Endothelial cell of umbilical vein (primary cell): Measurements from ENCODE around the gene PLBD2. TPM values are rescaled to one million over a fixed set of nuclear protein-coding genes. Genes with fewer than 3 reads are reported as not detected.

Experiments
- BruUV-seq: library from RNA; stranded (reverse); fragments of 400-500 nt; replicated peaks from 2 replicates; lab custom pipeline; 2021; lab: Mats Ljungman, UMichigan
- CTCF ChIA-PET: fragments of 300-600, 350-600 bp; sonication (Branson Sonifier 250); formaldehyde crosslinking; loops from one replicate; lab custom pipeline; 2021; ENCODE audit warnings: antibody characterized with exemption, inconsistent platforms; lab: Charles Lee
- POLR2A ChIA-PET: fragments of 300-600, 350-600 bp; sonication (Branson Sonifier 250); formaldehyde crosslinking; loops from one replicate; lab custom pipeline; 2021; ENCODE audit warnings: antibody characterized with exemption, inconsistent platforms; lab: Charles Lee
- DNase-seq: peaks from one replicate; pipeline ENCODE4 v3.0.0-alpha.2; 2011; ENCODE audit warnings: low read depth, low spot score
- FAIRE-seq: peaks from 2 replicates; lab custom pipeline; 2011; peaks lifted over from hg19 to GRCh38; lab: Jason Lieb, UNC
- H2AFZ ChIP-seq: 2 replicates; pipeline ENCODE4 v1.6.0; 2012; ENCODE audit warnings: low read depth, low read length, control low read depth, inconsistent platforms
- H3K27ac ChIP-seq: 2 replicates; pipeline ENCODE4 v1.5.1; 2011; ENCODE audit warnings: low read depth, mild to moderate bottlenecking, control low read depth, low read length, moderate library complexity; ENCODE audit not compliant: insufficient read depth
- H3K27me3 ChIP-seq, 2 experiments: 2 replicates each; pipeline versions ENCODE4 v1.6.0 to v1.6.1; 2011; ENCODE audit warnings: low read length in 2 of 2, mixed read lengths in 1 of 2; ENCODE audit not compliant: control insufficient read depth in 2 of 2, insufficient read depth in 2 of 2
- H3K36me3 ChIP-seq, 2 experiments: 2 replicates in 1 of 2; 3 replicates in 1 of 2; pipeline ENCODE4 v1.5.1; 2011; ENCODE audit warnings: low read length in 2 of 2, mild to moderate bottlenecking in 1 of 2, moderate library complexity in 1 of 2; ENCODE audit not compliant: control insufficient read depth in 2 of 2, insufficient read depth in 2 of 2; ENCODE audit errors: extremely low read depth in 1 of 2
- H3K4me1 ChIP-seq: 3 replicates; pipeline ENCODE4 v1.5.1; 2011; ENCODE audit warnings: mild to moderate bottlenecking, low read length; ENCODE audit not compliant: control insufficient read depth, insufficient read depth; ENCODE audit errors: extremely low read depth
- H3K4me2 ChIP-seq: 2 replicates; pipeline ENCODE4 v1.6.1; 2011; ENCODE audit warnings: low read length, control low read depth, mixed read lengths; ENCODE audit not compliant: insufficient read depth
- H3K4me3 ChIP-seq, 3 experiments: fragments of 200-600 bp in 1 of 3; sonication (generic), shearing (Covaris generic) in 1 of 3; replicated peaks in 1 of 3; 2 replicates each; pipeline ENCODE4 v1.5.1; 2011 to 2016; ENCODE audit warnings: control low read depth in 3 of 3, low read length in 3 of 3, mild to moderate bottlenecking in 2 of 3, inconsistent platforms in 1 of 3, low read depth in 1 of 3, moderate library complexity in 1 of 3; ENCODE audit not compliant: insufficient read depth in 1 of 3
- H3K79me2 ChIP-seq: 2 replicates; pipeline ENCODE4 v1.6.0; 2012; ENCODE audit warnings: low read length, inconsistent platforms; ENCODE audit not compliant: control insufficient read depth, insufficient read depth
- H3K9ac ChIP-seq: replicated peaks from 2 replicates; pipeline ENCODE3; 2011; ENCODE audit warnings: low read length, control low read depth; ENCODE audit not compliant: insufficient read depth; ENCODE audit errors: extremely low read depth
- H3K9me1 ChIP-seq: replicated peaks from 3 replicates; pipeline ENCODE4 v1.6.0; 2011; ENCODE audit warnings: mild to moderate bottlenecking, low read length; ENCODE audit not compliant: control insufficient read depth, insufficient read depth; ENCODE audit errors: extremely low read depth
- H3K9me3 ChIP-seq: replicated peaks from 2 replicates; pipeline ENCODE4 v1.5.1; 2012; ENCODE audit warnings: low read length, inconsistent platforms; ENCODE audit not compliant: control insufficient read depth, insufficient read depth
- H4K20me1 ChIP-seq: replicated peaks from 2 replicates; pipeline ENCODE3; 2011; ENCODE audit warnings: mild to moderate bottlenecking, low read length; ENCODE audit not compliant: control insufficient read depth, insufficient read depth; ENCODE audit errors: extremely low read depth
- CTCF ChIP-seq, 2 donors: IDR thresholded peaks; 1 replicate in 1 of 2; 2 replicates in 1 of 2; pipeline ENCODE4 v1.5.1; 2011; ENCODE audit warnings: low read length in 2 of 2, mild to moderate bottlenecking in 2 of 2, moderate library complexity in 2 of 2, control low read depth in 1 of 2, inconsistent platforms in 1 of 2, low read depth in 1 of 2; ENCODE audit not compliant: insufficient read depth in 1 of 2; ENCODE audit errors: extremely low read depth in 1 of 2
- EZH2 ChIP-seq: IDR thresholded peaks from 2 replicates; pipeline ENCODE4 v1.6.1; 2012; ENCODE audit warnings: borderline replicate concordance, low read depth, mild to moderate bottlenecking, moderate library complexity, low read length, inconsistent platforms; ENCODE audit not compliant: severe bottlenecking
- FOS ChIP-seq: IDR thresholded peaks from 2 replicates; pipeline ENCODE4 v1.6.1; 2011; ENCODE audit warnings: mild to moderate bottlenecking, low read length, moderate library complexity, borderline replicate concordance; ENCODE audit not compliant: insufficient read depth
- GATA2 ChIP-seq: IDR thresholded peaks from 2 replicates; pipeline ENCODE4 v1.7.0; 2011; ENCODE audit warnings: low read depth, mild to moderate bottlenecking, moderate library complexity, mixed read lengths, low read length; ENCODE audit not compliant: insufficient read length, insufficient read depth
- JUN ChIP-seq: IDR thresholded peaks from 2 replicates; pipeline ENCODE4 v1.6.1; 2011; ENCODE audit warnings: borderline replicate concordance, low read depth; ENCODE audit not compliant: insufficient read length, insufficient read depth
- MAX ChIP-seq: IDR thresholded peaks from 2 replicates; pipeline ENCODE4 v1.6.1; 2011; ENCODE audit not compliant: insufficient read depth, insufficient read length
- MYC ChIP-seq: IDR thresholded peaks from one replicate; pipeline ENCODE4 v1.6.1; 2011; ENCODE audit warnings: mild to moderate bottlenecking, low read depth, low read length
- POLR2A ChIP-seq: IDR thresholded peaks from 2 replicates; pipeline ENCODE4 v1.6.1; 2012; ENCODE audit warnings: low read depth, mild to moderate bottlenecking, control low read depth, low read length
- POLR2AphosphoS5 ChIP-seq: IDR thresholded peaks from 2 replicates; pipeline ENCODE4 v1.6.1; 2012; ENCODE audit warnings: low read depth, mild to moderate bottlenecking, control low read depth, low read length, moderate library complexity; ENCODE audit not compliant: insufficient read depth
- dilution Hi-C: fragments of 300-500 bp; cut with MboI; formaldehyde crosslinking; loops from one replicate; pipeline ENCODE4 v1.15.0; 2019; ENCODE audit warnings: low sequenced_read_pairs; ENCODE audit not compliant: extremely low pct_ligation_motif_present
- intact Hi-C: fragments of 100-400 bp; cut with micrococcal nuclease; formaldehyde crosslinking; loops from one replicate; pipeline ENCODE4 v1.10.0; 2022
- polyA plus RNA-seq, 4 experiments: library from polyadenylated mRNA; depleted of rRNA in 3 of 4; stranded (reverse) in 3 of 4; unstranded in 1 of 4; fragments of >200 nt; gene quantifications; 2 replicates each; pipeline versions ENCODE4 v1.2.1 to v1.2.3, GENCODE V29; 2011 to 2012; ENCODE audit warnings: missing spikeins in 1 of 4
- total RNA-seq: library from RNA; stranded (reverse); gene quantifications from 2 replicates; pipeline ENCODE4 v1.2.3, GENCODE V29; 2021

The PLBD2 gene
- total and polyA plus RNA-seq, 2 donors (not counting 3 experiments of a cell fraction or from before 2014, with no cell fraction given): 24.4 to 46.8 TPM

GRCh38 chr12:113316155-113316554, 42.2 kb upstream of the PLBD2 start:
- no peak overlapping the region for H3K27ac ChIP-seq
- dilution Hi-C loops: no loop called here
- H2AFZ ChIP-seq: no peak overlapping the region
- TF ChIP-seq GATA2 (no peak), FOS (no peak)
- H3K4me2 ChIP-seq: no peak overlapping the region
- no peak overlapping the region for H3K4me3 ChIP-seq
- ChIA-PET POLR2A (no interaction called here), CTCF (interaction anchor here (0.6 to 2.3 kb wide), 2 partner anchors 109 kb away, joined by 3 to 8 read pairs; no protein-coding TSS in a partner anchor)
- peaks cover 0 to 25% of the 10 kb centered on the region in 2 experiments for H3K36me3 ChIP-seq
- H3K9me1 ChIP-seq: no peaks in the 10 kb centered on the region
- H3K9ac ChIP-seq: no peak overlapping the region
- H4K20me1 ChIP-seq: no peaks in the 10 kb centered on the region
- intact Hi-C loops: no loop called here
- DNase-seq (no peak), FAIRE-seq (no peak)
- H3K4me1 ChIP-seq: no peaks in the 10 kb centered on the region
- no TSS peak for BruUV-seq
- no peaks in the 10 kb centered on the region for H3K79me2 ChIP-seq
- no peaks in the 10 kb centered on the region for H3K9me3 ChIP-seq
- no peaks in the 10 kb centered on the region for H3K27me3 ChIP-seq

GRCh38 chr12:113317122-113317521, 41.3 kb upstream of the PLBD2 start:
- BruUV-seq: no TSS peak

More at GRCh38 chr12:113317122-113317521, 41.3 kb upstream of the PLBD2 start:
- dilution Hi-C loops (no loop called here), intact Hi-C loops (no loop called here)
- Histone ChIP-seq H3K4me2 (no peak overlapping the region), H3K4me1 (no peaks in the 10 kb centered on the region), H3K9ac (no peak overlapping the region), H2AFZ (no peak overlapping the region), H3K27me3 (no peaks in the 10 kb centered on the region), H3K27ac (no peak overlapping the region), H3K4me3 (no peak overlapping the region), H3K36me3 (peaks cover 0 to 25% of the 10 kb centered on the region in 2 experiments), H3K9me1 (no peaks in the 10 kb centered on the region), H3K9me3 (no peaks in the 10 kb centered on the region), H3K79me2 (no peaks in the 10 kb centered on the region), H4K20me1 (no peaks in the 10 kb centered on the region)
- DNase-seq (no peak), FAIRE-seq (no peak)
- ChIA-PET CTCF (interaction anchor here (1.2 kb wide), 1 partner anchor 108 kb away, joined by 5 read pairs; no protein-coding TSS in a partner anchor), POLR2A (no interaction called here)
- TF ChIP-seq EZH2 (no peak), CTCF (IDR thresholded peaks at IDR 0.05; ENCODE audit: extremely low read depth in 1 of 2, insufficient read depth in 1 of 2, low read depth in 1 of 2, low read length in 2 of 2) (no peak), MAX (no peak), JUN (no peak), MYC (no peak), FOS (no peak), POLR2AphosphoS5 (no peak), GATA2 (no peak), POLR2A (no peak)
